ENCODE data around the gene TMEM242.

TMEM242 gene

DNA sequence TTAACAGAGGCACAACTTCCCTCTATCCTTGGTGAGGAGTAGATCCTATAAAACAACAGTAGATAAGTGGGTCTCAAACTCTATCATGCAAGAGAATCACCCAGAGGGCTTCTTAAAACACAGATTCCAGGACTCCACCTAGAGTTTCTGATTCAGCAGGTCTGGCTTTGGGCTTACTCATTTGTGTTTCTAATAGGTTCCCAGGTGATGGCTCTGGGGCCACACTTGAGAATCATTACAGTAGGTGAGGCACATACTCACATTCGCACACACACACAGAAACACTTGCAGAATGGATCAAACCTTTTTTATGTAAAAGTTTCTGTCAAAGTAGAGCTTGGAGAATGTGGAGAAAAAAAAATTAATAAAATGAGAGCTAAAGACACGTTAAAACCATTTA is 52.4 kb downstream of the TMEM242 start:
- no peak for DNase-seq (ENCODE audit: low read depth in 2 of 2)

DNA sequence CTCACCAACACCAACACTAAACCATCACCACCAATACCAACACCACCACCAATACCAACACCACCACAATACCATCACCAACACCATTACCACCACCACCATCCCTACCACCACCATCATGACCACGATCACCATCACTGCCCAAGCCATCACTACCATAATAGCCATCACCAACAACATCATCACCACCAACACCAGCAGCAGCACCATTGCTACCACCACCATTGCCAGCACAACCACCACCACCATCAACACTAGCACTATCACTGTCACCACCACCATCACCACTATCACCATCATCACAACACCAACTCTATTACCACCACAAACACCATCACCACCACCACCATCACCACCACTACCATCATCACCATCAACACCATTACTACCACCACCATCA is 53.0 kb downstream of the TMEM242 start:
- DNase-seq (ENCODE audit: low read depth in 2 of 2) = no peak

GRCh38 chr6:157269261-157269794 is 54.0 kb downstream of the TMEM242 start:
- DNase-seq (ENCODE audit: low read depth in 2 of 2) = no peak

DNA sequence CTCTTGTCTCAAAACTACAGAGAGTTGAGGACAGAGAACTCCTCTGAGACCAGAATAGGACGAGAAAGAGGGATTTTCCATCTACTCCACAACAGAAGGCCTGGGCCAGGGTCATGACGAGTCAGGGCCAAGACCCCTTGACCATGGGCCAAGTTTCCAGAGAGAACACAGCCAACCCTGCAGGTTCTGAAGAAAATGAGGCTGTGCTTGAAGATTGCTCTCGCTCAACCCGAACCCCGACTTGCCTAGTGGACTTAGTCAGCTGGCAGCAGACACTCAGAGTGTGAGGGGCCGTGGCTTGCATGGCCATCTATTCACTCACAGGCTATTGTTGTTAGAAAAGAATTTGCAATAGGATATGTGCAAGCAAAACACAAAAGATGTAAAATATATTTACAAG is 54.5 kb downstream of the TMEM242 start:
- DNase-seq (ENCODE audit: low read depth in 2 of 2) = no peak

- no peak for DNase-seq (ENCODE audit: low read depth in 2 of 2)
Measured at GRCh38 chr6:157268396-157268795, 54.9 kb downstream of the TMEM242 start.

DNA sequence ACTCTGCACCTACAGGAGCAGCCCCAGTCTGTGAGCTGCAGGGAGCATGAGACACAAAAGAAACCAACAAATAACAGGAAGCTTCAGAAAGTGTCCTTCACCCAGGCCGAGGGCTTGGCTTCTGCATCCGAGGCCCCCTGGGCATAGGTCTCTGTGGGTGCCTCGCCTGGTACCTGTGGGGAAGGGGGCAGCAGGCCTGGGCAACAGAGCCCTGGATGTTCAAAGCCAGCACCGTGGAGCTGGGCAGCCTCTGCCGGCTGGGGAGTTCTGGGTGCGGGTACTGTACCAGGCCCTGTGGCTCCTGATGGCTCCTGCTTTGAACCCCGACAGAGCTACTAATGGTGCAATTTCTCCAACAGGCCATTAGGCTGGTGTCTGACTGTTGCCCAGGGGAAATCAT is 55.7 kb downstream of the TMEM242 start:
- DNase-seq (ENCODE audit: low read depth in 2 of 2) = no peak

- no peak for DNase-seq (ENCODE audit: low read depth in 2 of 2)
Measured at GRCh38 chr6:157267109-157267611, 56.2 kb downstream of the TMEM242 start.

DNA sequence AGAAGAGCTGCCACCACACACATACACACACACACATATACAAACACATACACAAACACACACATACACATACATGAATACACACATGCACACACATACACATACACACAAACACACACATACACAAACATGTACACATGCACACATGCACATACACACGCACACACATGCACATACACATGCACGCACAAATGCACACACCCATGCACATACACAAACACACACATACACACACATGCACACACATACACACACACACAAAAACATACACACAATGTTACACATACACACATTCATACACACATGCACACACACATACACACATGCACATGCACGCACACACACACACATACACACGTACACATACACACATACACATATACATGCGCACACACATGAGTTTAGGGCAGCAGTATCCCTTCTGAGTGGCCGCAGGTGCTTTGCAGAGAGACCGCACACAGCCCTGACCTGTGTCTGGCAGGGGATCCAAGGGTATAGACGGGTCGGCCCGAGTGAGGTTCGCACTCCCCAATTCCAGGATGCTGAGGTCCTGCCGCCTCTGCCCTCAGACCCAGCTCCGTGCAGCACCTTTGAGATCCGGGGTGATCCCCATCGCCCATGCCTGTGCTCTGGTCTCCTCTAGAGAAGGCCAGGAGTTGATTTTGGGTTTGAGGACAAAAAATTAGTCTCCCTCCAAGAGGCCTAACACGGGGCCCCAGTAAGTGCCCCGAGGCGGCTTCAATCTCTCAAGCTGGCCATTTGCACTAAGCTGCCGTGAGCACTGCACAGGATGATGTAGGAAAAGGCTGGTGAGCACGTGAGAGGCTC is 56.8 kb downstream of the TMEM242 start:
- no peak for DNase-seq (ENCODE audit: low read depth in 2 of 2)

- no peak for DNase-seq (ENCODE audit: low read depth in 2 of 2)
Measured at GRCh38 chr6:157265635-157266034, 57.7 kb downstream of the TMEM242 start.

DNA sequence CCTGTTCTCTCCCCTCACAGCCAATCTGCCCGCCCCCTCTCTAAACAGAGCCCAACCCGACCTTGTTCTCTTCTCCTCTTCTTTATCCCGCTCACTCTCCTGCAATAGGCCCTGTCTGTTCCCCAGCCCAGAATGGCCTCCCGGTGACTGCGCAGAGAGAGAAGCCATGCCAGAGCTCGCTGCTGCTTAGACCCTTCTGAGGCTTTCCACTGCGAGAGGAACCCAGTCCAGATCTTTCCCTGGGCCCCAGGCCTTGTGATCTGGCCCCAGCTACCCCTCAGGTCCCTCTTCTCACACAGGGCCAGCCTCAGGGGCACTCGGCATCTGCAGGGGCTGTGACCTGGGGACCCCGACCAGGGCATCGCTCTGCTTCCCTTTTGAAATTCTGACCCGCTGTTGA is 58.1 kb downstream of the TMEM242 start:
- no peak for DNase-seq (ENCODE audit: low read depth in 2 of 2)

- DNase-seq (ENCODE audit: low read depth in 2 of 2) = no peak
Measured at GRCh38 chr6:157264701-157265100, 58.6 kb downstream of the TMEM242 start.

DNA sequence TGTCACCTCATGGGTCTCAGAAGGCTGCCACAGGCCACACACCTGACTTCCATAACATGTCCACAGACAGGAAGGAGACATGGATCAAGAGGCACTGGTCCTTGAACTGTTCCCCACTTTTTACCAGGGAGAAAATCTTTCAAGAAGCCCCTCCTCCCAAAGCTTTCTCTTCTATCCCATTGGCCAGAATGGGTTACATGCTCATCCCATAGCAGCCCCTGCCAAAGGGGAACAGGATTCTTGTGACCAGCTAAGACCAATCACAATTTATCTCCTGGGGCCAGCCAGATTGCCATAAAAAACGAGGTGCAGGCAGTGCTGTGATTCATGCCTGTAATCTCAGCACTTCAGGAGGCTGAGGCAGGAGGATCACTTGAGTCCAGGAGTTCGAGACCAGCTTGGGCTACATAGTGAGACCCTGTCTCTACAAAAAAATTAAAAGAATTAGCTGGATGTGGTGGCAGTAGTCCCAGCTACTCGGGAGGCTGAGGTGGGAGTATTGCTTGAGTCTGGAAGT is 59.4 kb downstream of the TMEM242 start:
- DNase-seq (ENCODE audit: low read depth in 2 of 2) = no peak

- no peak for DNase-seq (ENCODE audit: low read depth in 2 of 2)
Measured at GRCh38 chr6:157263146-157263545, 60.2 kb downstream of the TMEM242 start.

DNA sequence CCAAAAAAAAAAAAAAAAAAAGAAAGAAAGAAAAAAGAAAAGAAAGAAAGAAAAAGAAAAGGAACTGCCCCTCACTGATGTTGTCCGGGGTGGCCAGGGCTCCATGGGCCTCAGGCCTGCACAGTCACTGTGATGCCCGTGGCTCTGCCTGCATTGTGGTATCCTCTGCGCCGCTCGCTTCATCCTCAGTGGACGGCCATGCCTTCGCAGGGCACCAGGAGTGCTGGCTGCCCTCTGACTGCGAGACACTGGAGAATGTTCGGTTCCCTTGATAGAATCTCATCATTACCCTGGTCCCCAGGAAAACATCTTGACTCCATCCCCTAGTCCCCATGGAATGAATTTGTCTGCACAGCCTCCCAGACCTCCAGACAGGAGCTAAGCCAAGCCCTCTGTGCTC is 61.7 kb downstream of the TMEM242 start:
- no peak for DNase-seq (ENCODE audit: low read depth in 2 of 2)

GRCh38 chr6:157260735-157261410 is 62.4 kb downstream of the TMEM242 start:
- DNase-seq (ENCODE audit: low read depth in 2 of 2) = no peak

GRCh38 chr6:157259443-157259842 is 63.9 kb downstream of the TMEM242 start:
- no peak for DNase-seq (ENCODE audit: low read depth in 2 of 2)

DNA sequence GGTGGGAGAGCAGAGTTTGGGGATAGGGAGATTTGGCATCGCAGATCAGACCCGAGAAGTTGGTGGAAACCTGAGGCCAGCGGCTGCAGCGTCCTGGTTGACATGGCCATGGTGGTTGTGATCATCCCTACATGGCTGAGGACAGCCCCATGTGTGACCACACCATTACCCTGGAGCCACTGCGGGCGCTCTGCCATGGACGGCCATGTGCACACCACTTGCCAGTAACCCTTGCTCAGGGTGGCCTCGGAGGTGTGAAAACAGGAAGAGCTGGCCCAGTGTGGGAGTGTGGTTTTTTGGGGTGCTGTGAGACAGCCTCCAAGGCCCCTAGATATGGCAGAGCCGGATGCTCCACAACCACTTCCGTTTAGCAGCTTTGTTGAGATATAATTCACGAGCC is 64.4 kb downstream of the TMEM242 start:
- no peak for DNase-seq (ENCODE audit: low read depth in 2 of 2)

DNA sequence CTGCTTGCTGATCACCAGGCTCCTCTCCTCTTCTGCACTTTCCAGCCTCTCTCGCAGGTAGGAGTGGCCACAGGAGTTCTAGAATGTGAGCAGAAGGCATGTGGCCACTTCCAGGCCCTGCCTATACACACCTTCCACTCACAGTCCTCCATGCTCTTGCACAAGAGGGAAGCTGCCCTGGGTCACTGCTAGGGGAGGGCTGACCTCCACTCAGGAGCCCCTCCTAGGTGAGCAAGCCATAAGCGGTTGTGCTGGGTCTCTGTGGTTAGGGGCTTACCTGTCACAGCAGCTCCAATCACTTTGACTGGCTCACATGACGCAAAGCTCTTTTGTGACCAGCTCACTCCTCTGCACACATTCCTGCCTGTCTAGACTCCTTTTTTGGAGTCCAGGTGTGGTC is 68.2 kb downstream of the TMEM242 start:
- DNase-seq (ENCODE audit: low read depth in 2 of 2) = no peak

DNA sequence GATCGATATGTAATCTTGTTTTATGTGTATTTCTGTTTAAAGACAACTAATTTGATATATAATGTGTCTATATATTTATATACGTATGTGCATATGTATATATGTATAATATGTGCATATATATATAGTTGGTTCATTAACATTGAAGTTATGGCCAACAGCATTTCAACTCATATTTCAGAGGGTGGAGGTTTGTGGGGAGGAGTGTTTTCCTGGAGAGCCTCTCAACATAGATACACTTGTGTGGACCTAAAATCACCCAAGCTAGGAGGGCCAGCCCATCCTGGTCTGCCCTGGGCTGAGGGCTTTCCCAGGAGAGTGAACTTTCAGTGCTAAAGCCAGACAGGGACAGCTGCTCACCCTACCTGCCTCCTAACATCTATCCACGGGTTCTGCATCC is 68.8 kb downstream of the TMEM242 start:
- DNase-seq (ENCODE audit: low read depth in 2 of 2) = no peak

DNA sequence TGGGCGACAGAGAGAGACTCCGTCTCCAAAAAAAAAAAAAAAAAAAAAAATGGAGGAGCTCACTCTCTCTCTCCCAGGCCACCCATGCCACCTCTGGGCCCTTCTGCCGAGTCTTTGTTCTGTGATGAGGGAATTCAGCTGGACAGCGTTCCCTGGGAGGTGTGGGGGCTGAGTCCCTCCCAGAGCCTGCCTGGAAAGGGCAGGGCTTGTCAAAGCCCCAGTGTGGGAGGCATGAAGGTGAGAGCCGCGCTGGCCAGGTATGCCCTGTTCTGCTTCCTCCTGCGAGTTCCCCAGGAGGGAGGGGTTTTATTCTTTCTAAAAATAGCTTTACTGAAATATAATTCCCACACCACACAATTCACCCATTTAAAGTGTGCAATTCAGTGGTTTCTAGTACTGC is 69.6 kb downstream of the TMEM242 start:
- no peak for DNase-seq (ENCODE audit: low read depth in 2 of 2)

DNA sequence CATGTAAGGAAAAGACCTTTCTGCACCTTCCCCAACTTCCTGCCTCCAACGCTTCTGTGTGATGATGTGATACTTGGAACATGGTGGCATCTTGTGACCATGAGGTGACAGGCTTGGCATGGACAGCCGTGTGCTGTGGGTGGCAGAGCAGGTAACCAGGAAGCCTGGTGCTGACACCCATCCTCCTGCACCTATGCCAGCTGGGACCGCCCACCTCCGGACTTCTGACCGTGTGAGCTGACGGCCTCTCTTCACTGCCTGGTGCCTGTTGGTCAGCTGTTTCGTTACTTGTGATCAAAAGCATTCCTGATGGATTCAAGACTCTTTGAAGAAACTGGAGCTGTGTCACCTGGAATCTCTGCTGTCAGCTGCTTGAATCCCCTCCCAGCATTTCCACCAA is 70.3 kb downstream of the TMEM242 start:
- no peak for DNase-seq (ENCODE audit: low read depth in 2 of 2)

DNA sequence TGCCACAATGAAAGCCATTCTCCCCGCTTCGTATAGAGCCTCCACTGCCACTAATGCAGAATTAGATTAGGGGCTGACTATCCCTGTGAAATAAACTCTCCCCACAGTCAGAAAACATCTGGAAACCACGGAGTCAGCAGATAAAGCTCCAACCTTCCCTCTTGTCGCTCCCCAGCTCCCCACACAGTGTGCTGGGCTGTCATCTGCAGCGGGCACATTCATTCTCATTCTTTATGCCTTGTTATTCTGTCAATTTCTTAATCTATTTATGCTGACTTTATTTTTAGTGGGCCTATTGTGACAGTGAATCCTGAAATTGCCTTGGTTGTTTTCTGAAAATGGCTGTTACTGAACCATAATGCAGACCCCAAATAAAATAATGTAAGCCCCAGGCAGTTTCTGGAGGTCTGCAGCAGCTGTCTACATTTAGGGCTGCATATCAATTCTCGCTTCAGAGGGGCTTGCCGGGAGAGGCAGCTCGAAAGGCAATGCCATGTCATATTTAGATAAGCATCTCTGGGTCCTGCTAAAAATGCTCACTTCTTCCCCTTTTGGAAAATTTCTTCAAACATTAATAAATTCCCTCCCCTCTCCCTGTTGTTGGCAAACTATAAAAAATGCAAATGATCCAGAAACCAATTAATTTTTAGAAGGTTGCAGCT is 71.6 kb downstream of the TMEM242 start:
- no peak for DNase-seq (ENCODE audit: low read depth in 2 of 2)
